ENCODE results near the gene ZDHHC21. TPM values are rescaled to one million over a fixed set of nuclear protein-coding genes. Genes with fewer than 3 reads are reported as not detected.

Gene ZDHHC21
- total RNA-seq, 1 donor from 2014 or later = 29.4 TPM

- peaks cover 21% of the 10 kb centered on the region for H3K27me3 Mint-ChIP-seq
- POLR2A ChIA-PET = no interaction called here
- H3K9me3 Mint-ChIP-seq = no peaks in the 10 kb centered on the region
- no peaks in the 10 kb centered on the region for H3K36me3 Mint-ChIP-seq (ENCODE audit: low read depth)
- no peaks in the 10 kb centered on the region for H3K4me1 Mint-ChIP-seq
- TF ChIP-seq CTCF (IDR thresholded peaks at IDR 0.05) = no peak
- intact Hi-C loops (cut with micrococcal nuclease) = no loop called here
- DNase-seq (no peak), ATAC-seq (ENCODE audit: low read depth) (no peak)
- CTCF ChIA-PET = no interaction called here
- no peak overlapping the region for H3K4me3 Mint-ChIP-seq
- no peak overlapping the region for H3K27ac Mint-ChIP-seq
Observed at GRCh38 chr9:14723301-14723700, 30.1 kb upstream of the ZDHHC21 start.

- Mint-ChIP-seq H3K27me3 (peaks cover 24% of the 10 kb centered on the region), H3K9me3 (no peaks in the 10 kb centered on the region), H3K4me3 (no peak within 1 kb of the TSS), H3K4me1 (no peaks in the 10 kb centered on the region), H3K27ac (no peak within 1 kb of the TSS), H3K36me3 (ENCODE audit: low read depth) (no peaks in the 10 kb centered on the region)
- ChIA-PET CTCF (no interaction called here), POLR2A (no interaction called here)
- intact Hi-C loops (cut with micrococcal nuclease) = no loop called here
- no peak for TF ChIP-seq CTCF (IDR thresholded peaks at IDR 0.05)
- ATAC-seq (ENCODE audit: low read depth) (no peak), DNase-seq (no peak)
Observed at GRCh38 chr9:14722391-14723035, 29.3 kb upstream of the ZDHHC21 start, which contains the start of gene CER1. Gene CER1 (minus strand): TSS chr9:14722733. CDS start chr9:14722672, 61 bp downstream.

GRCh38 chr9:14719231-14719923 is 26.1 kb upstream of the ZDHHC21 start:
- Mint-ChIP-seq H3K4me1 (no peaks in the 10 kb centered on the region), H3K27me3 (peaks cover 30% of the 10 kb centered on the region), H3K9me3 (no peaks in the 10 kb centered on the region), H3K4me3 (no peak overlapping the region), H3K27ac (no peak overlapping the region), H3K36me3 (ENCODE audit: low read depth) (no peaks in the 10 kb centered on the region)
- ATAC-seq (ENCODE audit: low read depth) = no peak
- ChIA-PET CTCF (no interaction called here), POLR2A (no interaction called here)
- DNase-seq = no peak
- intact Hi-C loops (cut with micrococcal nuclease) = no loop called here
- TF ChIP-seq CTCF (IDR thresholded peaks at IDR 0.05) = no peak

- Mint-ChIP-seq H3K4me1 (peaks cover 10% of the 10 kb centered on the region), H3K36me3 (ENCODE audit: low read depth) (no peaks in the 10 kb centered on the region), H3K9me3 (peaks cover under 1% of the 10 kb centered on the region), H3K27ac (no peak overlapping the region), H3K27me3 (peaks cover 16% of the 10 kb centered on the region), H3K4me3 (no peak overlapping the region)
- CTCF ChIA-PET = no interaction called here
- DNase-seq (no peak), ATAC-seq (ENCODE audit: low read depth) (no peak)
- POLR2A ChIA-PET = no interaction called here
- intact Hi-C loops (cut with micrococcal nuclease) = no loop called here
- no peak for TF ChIP-seq CTCF (IDR thresholded peaks at IDR 0.05)
Observed at GRCh38 chr9:14715102-14715501, 21.9 kb upstream of the ZDHHC21 start.

GRCh38 chr9:14713187-14713767 is 20.0 kb upstream of the ZDHHC21 start:
- CTCF ChIA-PET = no interaction called here
- H3K9me3 Mint-ChIP-seq = peaks cover 5% of the 10 kb centered on the region
- H3K4me1 Mint-ChIP-seq = peaks cover 10% of the 10 kb centered on the region
- no peak overlapping the region for H3K27ac Mint-ChIP-seq
- no peak overlapping the region for H3K4me3 Mint-ChIP-seq
- no peak for DNase-seq
- intact Hi-C loops (cut with micrococcal nuclease) = no loop called here
- H3K36me3 Mint-ChIP-seq (ENCODE audit: low read depth) = no peaks in the 10 kb centered on the region
- ATAC-seq (ENCODE audit: low read depth) = no peak
- no peak for TF ChIP-seq CTCF (IDR thresholded peaks at IDR 0.05)
- POLR2A ChIA-PET = no interaction called here
- peaks cover 15% of the 10 kb centered on the region for H3K27me3 Mint-ChIP-seq

Measured in activated B cell treated with CpG ODN at 0.5 μM for 24 hours (primary cell).